DMS153 treated with DMSO at 0.1 percent for 48 hours (cell line): ENCODE data around the gene OR10H4.
"Not testable (repeated sequence)": the region's sequence is repeated elsewhere in the genome, so short reads cannot be mapped to it uniquely, and the experiment has no call there.

Experiments used
- DNase-seq: peaks from one replicate; lab custom pipeline; 2025; ENCODE audit not compliant: unreplicated experiment; lab: John Stamatoyannopoulos, UW

OR10H4 gene

GRCh38 chr19:15937771-15938170, 11.0 kb upstream of the OR10H4 start:
- no peak for DNase-seq

DNA sequence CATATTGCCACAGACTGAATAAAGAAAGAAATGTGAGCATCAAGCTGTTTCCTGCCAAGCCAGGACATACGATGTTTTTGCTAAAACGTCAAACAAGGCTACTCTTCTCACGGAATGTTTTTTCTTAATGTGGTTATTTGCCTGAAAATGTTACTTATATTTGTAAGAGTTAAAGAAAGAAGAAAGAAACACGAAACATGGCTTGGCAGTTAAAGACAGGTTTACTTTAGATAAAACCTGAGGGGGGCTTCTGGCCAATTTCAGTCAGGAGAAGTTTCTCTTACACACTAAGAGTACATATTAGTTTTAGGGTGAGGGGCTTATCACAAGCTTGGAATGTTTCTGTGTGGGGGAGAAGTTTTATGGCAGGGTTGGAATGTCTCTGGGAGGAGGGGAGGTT, 4.4 kb upstream of the OR10H4 start:
- DNase-seq: no peak

DNA sequence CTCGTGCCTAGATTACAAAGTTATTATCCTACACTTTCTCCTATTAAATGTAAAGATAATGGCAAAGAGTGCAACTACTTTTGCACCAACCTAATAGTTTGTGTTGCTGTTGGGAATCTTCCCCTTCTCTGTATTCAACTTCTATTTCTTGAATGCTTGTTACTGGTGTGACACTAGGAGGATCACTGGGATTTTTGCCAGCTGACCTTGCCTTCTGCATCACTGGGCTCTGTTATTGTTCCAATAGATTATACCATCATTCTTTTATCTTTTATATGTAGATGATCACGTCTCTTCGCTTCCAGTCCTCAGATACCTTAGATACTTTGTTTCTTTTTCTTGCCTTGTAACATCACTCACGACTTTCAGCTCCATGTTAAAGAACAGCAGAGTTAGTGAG, 3.5 kb upstream of the OR10H4 start:
- DNase-seq: no peak

GRCh38 chr19:15954820-15955219, 6.0 kb downstream of the OR10H4 start:
- no peak for DNase-seq

- no peak for DNase-seq
Measured at GRCh38 chr19:15962319-15962718, 13.5 kb downstream of the OR10H4 start.

DNA sequence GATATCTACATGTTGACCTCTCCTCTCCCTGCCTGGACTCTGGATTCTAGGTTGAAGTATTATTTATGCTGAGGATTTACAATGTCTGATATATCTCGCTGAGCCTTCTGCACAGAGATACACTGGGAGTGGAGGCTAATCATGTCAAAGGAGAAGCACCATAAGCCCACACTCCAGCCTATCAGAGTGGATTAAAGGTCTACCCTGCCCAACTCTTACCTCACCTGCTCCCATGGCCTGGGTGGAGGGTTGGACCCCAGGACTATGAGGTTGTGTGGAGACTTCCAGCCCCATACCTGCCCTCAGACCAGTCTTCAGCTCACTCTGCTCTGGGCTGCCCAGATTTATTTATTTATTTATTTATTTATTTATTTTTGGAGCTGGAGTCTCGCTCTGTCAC, 15.4 kb downstream of the OR10H4 start:
- no peak for DNase-seq

- no peak for DNase-seq
Measured at GRCh38 chr19:15971224-15971780, 22.5 kb downstream of the OR10H4 start.

DNA sequence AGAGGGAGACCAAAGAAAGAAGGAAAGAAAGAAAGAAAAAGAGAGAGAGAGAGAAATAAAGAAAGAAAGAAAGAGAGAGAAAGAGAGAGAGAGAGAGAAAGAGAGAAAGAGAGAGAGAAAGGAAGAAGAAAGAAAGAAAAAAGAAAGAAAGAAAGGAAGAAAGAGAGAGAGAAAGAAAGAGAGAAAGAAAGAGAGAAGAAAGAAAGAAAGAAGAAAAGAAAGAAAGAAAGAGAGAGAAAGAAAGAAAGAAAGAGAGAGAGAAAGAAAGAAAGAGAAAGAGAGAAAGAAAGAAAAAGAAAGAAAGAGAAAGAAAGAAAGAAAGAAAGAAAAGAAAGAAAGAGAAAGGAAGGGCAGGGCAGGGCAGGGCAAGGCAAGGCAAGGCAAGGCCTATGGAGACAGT, 23.2 kb downstream of the OR10H4 start:
- DNase-seq: not testable (repeated sequence)

- no peak for DNase-seq
Measured at GRCh38 chr19:15974856-15975255, 26.0 kb downstream of the OR10H4 start.

DNA sequence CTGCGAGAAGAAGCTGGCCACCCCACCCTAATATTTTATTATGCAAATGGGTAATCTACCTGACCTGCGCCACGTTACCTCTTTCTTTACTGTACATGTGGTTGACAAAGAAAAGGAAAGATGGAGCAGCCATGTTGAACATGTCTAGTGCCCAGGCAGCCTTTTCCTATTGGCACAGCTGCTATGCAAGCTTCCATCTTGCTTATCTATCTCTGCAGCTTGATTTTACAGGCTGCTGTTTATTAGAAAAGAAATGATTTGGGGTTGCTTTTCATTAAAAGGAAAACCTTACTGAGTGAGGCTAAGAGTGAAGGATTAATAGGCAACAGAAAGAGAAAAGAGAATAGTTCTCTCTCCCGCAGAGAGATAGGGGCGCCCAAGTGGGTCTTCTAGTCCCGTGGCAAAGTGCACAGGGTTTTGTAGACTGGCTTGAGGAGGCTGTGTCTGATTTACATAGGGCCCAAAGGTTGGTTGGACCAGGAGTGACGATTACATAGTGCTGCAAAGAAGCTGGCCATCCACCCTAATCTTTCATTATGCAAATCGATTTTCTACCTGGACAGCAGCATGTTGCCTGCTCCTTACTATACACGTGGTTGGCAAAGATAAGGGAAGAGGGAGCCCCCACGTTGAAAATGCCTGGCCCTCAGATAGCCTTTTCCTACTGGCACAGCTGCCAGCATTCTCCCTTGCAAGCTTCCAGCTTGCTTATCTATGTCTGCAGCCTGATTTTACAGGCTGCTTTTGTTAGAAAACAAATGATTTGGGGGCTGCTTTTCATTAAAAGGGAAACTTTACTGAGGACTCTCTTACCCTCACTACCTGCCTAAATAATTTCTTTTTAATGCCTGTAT, 28.3 kb downstream of the OR10H4 start:
- DNase-seq: no peak

DNA sequence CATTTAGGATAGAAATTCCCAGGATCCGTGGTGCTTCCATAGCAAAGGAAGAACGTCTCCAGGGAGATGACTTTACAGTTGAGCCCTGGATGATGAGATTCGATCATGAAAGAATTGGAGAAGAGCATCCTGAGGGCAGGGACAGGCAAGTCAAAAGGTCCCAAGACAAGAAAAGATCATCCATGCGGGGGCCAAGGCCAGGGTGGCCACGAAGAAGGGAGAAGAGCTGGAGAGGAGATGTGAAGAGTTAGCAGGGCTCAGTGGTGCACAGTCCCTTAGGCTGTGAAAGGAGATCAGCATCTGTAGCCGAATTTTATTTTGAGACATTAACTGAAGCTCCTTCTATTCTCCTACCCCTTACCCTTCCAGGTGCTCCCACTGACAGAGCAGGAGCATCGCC, 28.9 kb downstream of the OR10H4 start:
- DNase-seq: no peak

- no peak for DNase-seq
Measured at GRCh38 chr19:15979293-15979692, 30.5 kb downstream of the OR10H4 start.

DNA sequence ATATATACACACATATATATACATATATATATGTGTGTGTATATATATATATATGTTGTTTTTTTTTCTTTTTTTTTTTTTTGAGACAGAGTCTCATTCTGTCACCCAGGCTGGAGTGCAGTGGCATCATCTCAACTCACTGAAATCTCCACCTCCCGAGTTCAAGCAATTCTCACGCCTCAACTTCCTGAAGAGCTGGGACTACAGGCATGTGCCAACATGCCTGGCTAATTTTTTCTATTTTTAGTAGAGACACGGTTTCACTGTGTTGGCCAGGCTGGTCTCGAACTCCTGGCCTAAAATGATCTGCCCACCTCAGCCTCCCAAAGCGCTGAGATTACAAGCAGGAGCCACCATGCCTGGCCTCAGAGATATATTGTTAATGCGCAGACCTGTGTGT, 37.0 kb downstream of the OR10H4 start:
- DNase-seq: not testable (repeated sequence)

DNA sequence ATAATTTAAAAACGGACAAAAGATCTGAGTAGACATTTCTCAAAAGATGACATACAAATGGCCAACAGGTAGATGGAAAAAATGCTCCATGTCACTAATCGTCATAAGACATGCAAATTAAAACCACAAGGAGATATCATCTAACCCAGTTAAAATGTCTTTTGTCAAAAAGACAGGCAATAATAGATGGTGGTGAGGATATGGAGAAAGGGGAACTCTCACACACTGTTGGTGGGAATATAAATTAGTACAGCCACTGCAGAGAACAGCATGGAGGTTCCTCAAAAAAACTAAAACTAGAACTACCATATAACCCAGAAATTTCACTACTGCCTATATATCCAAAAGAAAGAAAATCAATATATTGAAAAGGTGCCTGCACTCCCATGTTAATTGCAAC, 37.9 kb downstream of the OR10H4 start:
- DNase-seq: no peak

DNA sequence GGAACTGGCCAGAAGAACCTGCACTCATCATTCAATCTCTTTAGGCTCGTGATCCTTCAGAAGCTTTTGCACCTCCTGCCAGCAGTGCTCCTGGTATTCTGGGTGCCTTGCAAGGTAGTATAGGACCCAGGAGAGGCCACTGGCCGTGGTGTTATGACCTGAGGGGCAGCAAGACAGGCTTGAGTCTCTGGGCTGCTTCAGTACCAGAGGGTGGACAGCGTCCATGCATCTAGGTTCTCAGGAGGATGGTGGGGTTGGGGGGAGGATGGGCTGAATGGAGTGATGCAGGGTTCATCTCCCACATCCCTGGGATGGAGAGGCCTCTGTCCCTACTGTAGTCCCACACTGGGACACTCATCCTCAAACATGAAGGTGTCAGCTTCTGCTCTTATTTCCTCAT, 41.1 kb downstream of the OR10H4 start:
- no peak for DNase-seq

- DNase-seq: no peak
Measured at GRCh38 chr19:15991602-15992001, 42.8 kb downstream of the OR10H4 start.

DNA sequence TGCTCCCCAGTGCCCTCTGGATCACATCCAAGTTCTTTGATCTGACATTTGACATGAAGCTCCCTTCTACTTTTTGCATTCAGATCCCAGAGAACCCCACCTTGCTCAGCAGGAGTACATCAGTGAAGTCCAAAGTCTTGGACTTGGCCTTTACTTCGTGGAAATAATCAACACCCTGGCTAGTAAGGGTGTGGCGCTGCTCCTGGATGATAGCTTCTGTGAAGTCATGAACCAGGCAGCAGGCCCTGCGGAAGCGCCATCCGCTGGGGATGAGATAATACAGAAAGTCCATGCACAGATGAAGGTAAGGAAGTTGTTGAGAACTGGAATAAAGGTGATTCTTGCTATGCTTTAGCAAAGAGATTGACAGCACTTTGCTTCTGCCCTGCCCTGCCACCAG, 43.2 kb downstream of the OR10H4 start:
- DNase-seq: no peak

- DNase-seq: no peak
Measured at GRCh38 chr19:15995536-15995935, 46.7 kb downstream of the OR10H4 start.

GRCh38 chr19:15998166-15998565, 49.4 kb downstream of the OR10H4 start:
- DNase-seq: no peak
